Measurements from ENCODE around the gene NMD3.

NMD3 gene

DNA sequence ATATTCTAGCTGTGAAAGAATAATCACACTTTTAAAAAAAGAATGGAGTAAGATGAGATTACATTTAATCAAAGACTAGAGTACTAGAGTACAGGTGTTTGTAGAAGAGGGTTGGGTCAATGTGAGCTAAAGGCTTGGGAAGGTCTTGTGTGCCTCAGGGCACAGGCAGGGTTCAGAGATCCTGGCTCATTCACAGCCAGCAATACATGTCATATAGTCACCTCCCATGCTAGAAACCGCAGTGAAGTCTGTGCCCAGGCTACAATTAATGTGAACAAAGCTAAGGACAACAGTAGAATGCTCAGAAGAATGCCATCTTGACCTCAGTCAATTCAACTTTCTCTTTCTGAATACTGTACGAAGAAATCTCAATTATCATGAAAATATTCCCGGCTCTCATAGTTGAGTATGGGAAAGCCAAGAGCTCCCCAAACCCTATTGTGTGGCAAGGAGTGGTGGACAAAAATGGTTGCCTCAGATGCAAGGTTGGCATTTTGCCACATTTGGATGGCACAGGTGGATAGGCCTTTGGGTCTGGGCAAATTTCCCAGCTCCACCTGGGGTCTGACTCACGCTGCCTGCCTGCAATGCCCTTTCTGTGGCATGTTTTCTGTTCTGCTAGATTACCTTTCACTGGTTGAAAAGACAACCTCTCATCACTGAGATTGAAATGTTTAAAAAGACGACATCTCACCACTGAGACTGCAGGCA is 70.2 kb downstream of the NMD3 start:
- DNase-seq: no peak

DNA sequence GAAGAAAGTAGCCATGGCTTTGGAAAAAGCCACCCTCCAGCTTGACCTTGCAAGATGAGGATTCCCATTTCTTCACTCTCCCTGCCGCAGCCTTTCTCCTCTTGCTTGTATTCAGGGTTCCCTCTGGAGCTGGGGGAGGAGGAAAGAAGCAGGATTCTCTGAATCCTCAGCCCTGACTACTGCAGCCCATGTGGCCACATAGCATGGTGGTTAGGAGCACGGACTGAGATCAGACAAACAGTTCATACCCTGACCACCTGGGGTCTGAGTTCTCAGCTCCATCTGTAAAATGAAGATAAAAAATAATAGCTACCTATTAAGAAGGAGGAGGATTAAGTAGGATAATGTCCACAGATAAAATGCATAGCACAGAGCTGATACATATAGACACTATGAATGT is 72.3 kb downstream of the NMD3 start:
- no peak for DNase-seq

DNA sequence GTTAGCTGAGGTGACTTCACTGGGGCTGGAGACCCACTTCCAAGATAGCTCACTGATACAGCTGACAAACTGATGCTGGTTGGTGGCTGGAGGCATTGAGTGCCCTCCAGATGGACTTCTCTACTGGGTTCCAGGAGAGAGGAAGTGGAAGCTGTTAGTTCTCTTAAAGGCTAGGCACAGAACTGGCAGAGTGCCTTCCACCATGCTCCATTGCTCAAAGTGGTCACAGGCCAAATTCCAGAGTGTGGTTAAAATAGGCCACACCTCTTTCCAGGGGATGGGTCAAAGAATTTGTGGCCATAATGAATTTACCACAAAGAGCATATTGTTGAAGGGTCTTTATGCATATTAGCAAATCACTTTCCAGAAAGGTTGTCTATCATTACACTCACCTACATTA is 74.2 kb downstream of the NMD3 start:
- DNase-seq: no peak

DNA sequence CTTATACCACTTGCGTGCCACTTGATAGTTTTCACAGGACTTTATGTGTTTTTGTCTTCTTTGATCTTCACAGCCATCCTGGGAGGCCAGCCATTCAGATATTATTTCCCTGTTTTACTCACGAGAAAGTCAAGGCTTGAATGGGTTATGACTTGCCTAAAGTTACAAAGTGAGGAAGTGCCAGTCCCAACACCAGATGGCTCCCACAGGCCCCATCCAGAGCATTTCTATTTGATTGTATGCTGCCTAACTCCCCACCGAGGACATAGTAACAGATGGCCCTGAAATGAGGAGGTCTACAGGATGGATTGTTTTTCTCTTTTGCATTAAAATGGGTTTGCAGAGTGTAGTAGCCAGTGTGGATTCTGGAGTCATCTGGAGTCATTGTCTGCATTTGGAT is 75.7 kb downstream of the NMD3 start:
- no peak for DNase-seq
